IPS-20b (cell line): ENCODE measurements around the gene TCP11L2.
"Not testable (repeated sequence)": the region's sequence is repeated elsewhere in the genome, so short reads cannot be mapped to it uniquely, and the experiment has no call there.

Experiments
- H3K27ac ChIP-seq: one replicate; pipeline ENCODE4 v1.5.1; 2013; ENCODE audit warnings: low read length
- H3K27me3 ChIP-seq: 2 replicates; pipeline ENCODE4 v1.6.1; 2013; ENCODE audit warnings: mild to moderate bottlenecking, low read length, inconsistent platforms; ENCODE audit not compliant: insufficient read depth
- H3K36me3 ChIP-seq: 2 replicates; pipeline ENCODE4 v1.6.1; 2013; ENCODE audit warnings: low read depth, mild to moderate bottlenecking, inconsistent platforms, low read length, moderate library complexity; ENCODE audit not compliant: insufficient read depth
- H3K4me1 ChIP-seq: 2 replicates; pipeline ENCODE4 v1.6.1; 2013; ENCODE audit warnings: mild to moderate bottlenecking, control low read depth, inconsistent platforms, low read length, moderate library complexity; ENCODE audit not compliant: insufficient read depth
- H3K4me3 ChIP-seq: 2 replicates; pipeline ENCODE4 v1.5.1; 2013; ENCODE audit warnings: mild to moderate bottlenecking, low read length, inconsistent platforms
- H3K9ac ChIP-seq: 2 replicates; pipeline ENCODE4 v1.6.1; 2013; ENCODE audit warnings: low read depth, mild to moderate bottlenecking, inconsistent platforms, low read length, moderate library complexity
- H3K9me3 ChIP-seq: 2 replicates; pipeline ENCODE4 v1.6.1; 2013; ENCODE audit warnings: mild to moderate bottlenecking, low read depth, low read length, inconsistent platforms; ENCODE audit not compliant: insufficient read depth

Gene TCP11L2

GRCh38 chr12:106286576-106287162, 15.9 kb upstream of the TCP11L2 start:
- not testable (repeated sequence) for H3K27me3 ChIP-seq, H3K36me3 ChIP-seq, H3K4me1 ChIP-seq, H3K27ac ChIP-seq, H3K4me3 ChIP-seq, H3K9me3 ChIP-seq, H3K9ac ChIP-seq

GRCh38 chr12:106287364-106287763, 15.2 kb upstream of the TCP11L2 start:
- no peaks in the 10 kb centered on the region for H3K36me3 ChIP-seq
- H3K9me3 ChIP-seq: no peaks in the 10 kb centered on the region
- H3K4me1 ChIP-seq: no peaks in the 10 kb centered on the region
- no peak overlapping the region for H3K4me3 ChIP-seq
- H3K27ac ChIP-seq: no peak overlapping the region
- no peak overlapping the region for H3K9ac ChIP-seq
- no peaks in the 10 kb centered on the region for H3K27me3 ChIP-seq

GRCh38 chr12:106288101-106288493, 14.4 kb upstream of the TCP11L2 start:
- no peak overlapping the region for H3K9ac ChIP-seq
- no peaks in the 10 kb centered on the region for H3K9me3 ChIP-seq
- no peak overlapping the region for H3K27ac ChIP-seq
- H3K27me3 ChIP-seq: no peaks in the 10 kb centered on the region
- H3K4me1 ChIP-seq: no peaks in the 10 kb centered on the region
- no peak overlapping the region for H3K4me3 ChIP-seq
- no peaks in the 10 kb centered on the region for H3K36me3 ChIP-seq

GRCh38 chr12:106288494-106289195, 13.9 kb upstream of the TCP11L2 start:
- no peak overlapping the region for H3K9ac ChIP-seq
- H3K27ac ChIP-seq: no peak overlapping the region
- no peak overlapping the region for H3K4me3 ChIP-seq

GRCh38 chr12:106289196-106289681, 13.3 kb upstream of the TCP11L2 start:
- no peaks in the 10 kb centered on the region for H3K4me1 ChIP-seq
- H3K9ac ChIP-seq: no peak overlapping the region
- no peaks in the 10 kb centered on the region for H3K36me3 ChIP-seq
- no peaks in the 10 kb centered on the region for H3K27me3 ChIP-seq
- H3K27ac ChIP-seq: no peak overlapping the region
- no peak overlapping the region for H3K4me3 ChIP-seq
- no peaks in the 10 kb centered on the region for H3K9me3 ChIP-seq

More at GRCh38 chr12:106288494-106289195, 13.9 kb upstream of the TCP11L2 start:
- H3K9me3 ChIP-seq: no peaks in the 10 kb centered on the region
- H3K4me1 ChIP-seq: no peaks in the 10 kb centered on the region
- H3K36me3 ChIP-seq: no peaks in the 10 kb centered on the region
- no peaks in the 10 kb centered on the region for H3K27me3 ChIP-seq

- H3K27me3 ChIP-seq: no peaks in the 10 kb centered on the region
- no peak overlapping the region for H3K27ac ChIP-seq
- H3K4me1 ChIP-seq: no peaks in the 10 kb centered on the region
- H3K9me3 ChIP-seq: no peaks in the 10 kb centered on the region
- H3K36me3 ChIP-seq: no peaks in the 10 kb centered on the region
- no peak overlapping the region for H3K9ac ChIP-seq
- no peak overlapping the region for H3K4me3 ChIP-seq
Observed at GRCh38 chr12:106290666-106291065, 11.9 kb upstream of the TCP11L2 start.

GRCh38 chr12:106291342-106291741, 11.2 kb upstream of the TCP11L2 start:
- Histone ChIP-seq H3K4me3 (no peak overlapping the region), H3K9me3 (no peaks in the 10 kb centered on the region), H3K9ac (no peak overlapping the region), H3K27ac (no peak overlapping the region), H3K27me3 (no peaks in the 10 kb centered on the region), H3K36me3 (no peaks in the 10 kb centered on the region), H3K4me1 (no peaks in the 10 kb centered on the region)

GRCh38 chr12:106292339-106292738, 10.2 kb upstream of the TCP11L2 start:
- no peaks in the 10 kb centered on the region for H3K4me1 ChIP-seq
- no peaks in the 10 kb centered on the region for H3K36me3 ChIP-seq
- no peak overlapping the region for H3K4me3 ChIP-seq
- no peak overlapping the region for H3K27ac ChIP-seq
- no peaks in the 10 kb centered on the region for H3K9me3 ChIP-seq
- H3K27me3 ChIP-seq: no peaks in the 10 kb centered on the region
- H3K9ac ChIP-seq: no peak overlapping the region

GRCh38 chr12:106296179-106296877, 6.2 kb upstream of the TCP11L2 start:
- no peak overlapping the region for H3K27ac ChIP-seq
- H3K9me3 ChIP-seq: no peaks in the 10 kb centered on the region
- H3K4me3 ChIP-seq: no peak overlapping the region
- H3K36me3 ChIP-seq: no peaks in the 10 kb centered on the region
- peaks cover 3% of the 10 kb centered on the region; the same call in 1 of the 2 replicates for H3K4me1 ChIP-seq
- H3K9ac ChIP-seq: no peak overlapping the region
- no peaks in the 10 kb centered on the region for H3K27me3 ChIP-seq

- Histone ChIP-seq H3K4me3 (no peak overlapping the region), H3K9me3 (no peaks in the 10 kb centered on the region), H3K36me3 (no peaks in the 10 kb centered on the region), H3K4me1 (peaks cover 9% of the 10 kb centered on the region; the same call in 1 of the 2 replicates), H3K9ac (no peak overlapping the region), H3K27me3 (no peaks in the 10 kb centered on the region), H3K27ac (no peak overlapping the region)
Observed at GRCh38 chr12:106297075-106297474, 5.5 kb upstream of the TCP11L2 start.

- Histone ChIP-seq H3K4me3 (no peak overlapping the region), H3K9me3 (no peaks in the 10 kb centered on the region), H3K4me1 (peaks cover 9% of the 10 kb centered on the region; the same call in 1 of the 2 replicates), H3K27ac (no peak overlapping the region), H3K36me3 (no peaks in the 10 kb centered on the region), H3K27me3 (no peaks in the 10 kb centered on the region), H3K9ac (no peak overlapping the region)
Observed at GRCh38 chr12:106297681-106298080, 4.9 kb upstream of the TCP11L2 start.
